LNCAP (cell line): Measurements from ENCODE around the gene CDH5.

ENCODE experiments used
- TF ChIP-seq, protein P1 (sequence below): fragments of 450-650 bp; IDR thresholded peaks from 2 replicates; pipeline ENCODE4 v1.5.1; 2017; ENCODE audit warnings: mild to moderate bottlenecking

The CDH5 gene

DNA sequence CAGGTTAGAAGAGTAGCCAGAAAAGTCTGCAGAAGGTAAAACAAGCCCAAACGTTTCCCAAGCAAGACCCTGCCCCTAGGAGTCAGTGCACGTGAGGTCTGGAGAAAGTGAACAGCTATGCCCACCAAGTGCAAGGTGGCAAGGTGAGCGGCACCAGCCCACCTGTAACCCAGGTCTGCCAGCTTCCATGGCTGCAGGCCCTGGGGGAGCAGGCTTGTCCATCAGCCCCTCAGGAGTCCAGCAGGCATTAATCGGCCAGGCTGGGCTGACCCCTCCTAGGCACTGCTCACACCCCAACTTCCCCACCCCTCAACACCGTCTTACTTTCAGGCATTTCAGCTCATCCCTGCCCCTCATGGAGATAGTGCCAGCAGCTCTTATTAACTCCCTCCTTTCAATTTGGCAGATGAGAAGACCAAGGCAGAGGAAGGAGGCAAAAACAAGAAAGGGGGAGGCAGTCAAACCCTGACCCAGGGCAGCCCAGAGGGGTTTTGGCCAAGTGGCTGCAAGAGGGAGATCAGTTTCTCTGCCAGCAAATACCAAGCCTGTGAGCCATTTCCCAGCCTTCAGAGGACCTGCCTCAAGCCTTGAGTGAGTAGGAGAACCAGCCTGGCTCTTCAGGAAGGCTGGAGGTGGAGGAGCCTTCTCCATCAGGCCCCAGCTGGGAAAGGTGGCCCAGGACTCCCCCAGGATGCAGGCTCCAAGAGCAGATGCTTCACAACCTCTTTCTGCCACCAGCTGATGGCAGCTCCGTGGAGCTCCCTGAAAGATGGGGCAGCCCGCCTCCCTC lies 75.3 kb downstream of the CDH5 start:
- TF ChIP-seq, protein P1, sequence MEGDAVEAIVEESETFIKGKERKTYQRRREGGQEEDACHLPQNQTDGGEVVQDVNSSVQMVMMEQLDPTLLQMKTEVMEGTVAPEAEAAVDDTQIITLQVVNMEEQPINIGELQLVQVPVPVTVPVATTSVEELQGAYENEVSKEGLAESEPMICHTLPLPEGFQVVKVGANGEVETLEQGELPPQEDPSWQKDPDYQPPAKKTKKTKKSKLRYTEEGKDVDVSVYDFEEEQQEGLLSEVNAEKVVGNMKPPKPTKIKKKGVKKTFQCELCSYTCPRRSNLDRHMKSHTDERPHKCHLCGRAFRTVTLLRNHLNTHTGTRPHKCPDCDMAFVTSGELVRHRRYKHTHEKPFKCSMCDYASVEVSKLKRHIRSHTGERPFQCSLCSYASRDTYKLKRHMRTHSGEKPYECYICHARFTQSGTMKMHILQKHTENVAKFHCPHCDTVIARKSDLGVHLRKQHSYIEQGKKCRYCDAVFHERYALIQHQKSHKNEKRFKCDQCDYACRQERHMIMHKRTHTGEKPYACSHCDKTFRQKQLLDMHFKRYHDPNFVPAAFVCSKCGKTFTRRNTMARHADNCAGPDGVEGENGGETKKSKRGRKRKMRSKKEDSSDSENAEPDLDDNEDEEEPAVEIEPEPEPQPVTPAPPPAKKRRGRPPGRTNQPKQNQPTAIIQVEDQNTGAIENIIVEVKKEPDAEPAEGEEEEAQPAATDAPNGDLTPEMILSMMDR, result no peak

DNA sequence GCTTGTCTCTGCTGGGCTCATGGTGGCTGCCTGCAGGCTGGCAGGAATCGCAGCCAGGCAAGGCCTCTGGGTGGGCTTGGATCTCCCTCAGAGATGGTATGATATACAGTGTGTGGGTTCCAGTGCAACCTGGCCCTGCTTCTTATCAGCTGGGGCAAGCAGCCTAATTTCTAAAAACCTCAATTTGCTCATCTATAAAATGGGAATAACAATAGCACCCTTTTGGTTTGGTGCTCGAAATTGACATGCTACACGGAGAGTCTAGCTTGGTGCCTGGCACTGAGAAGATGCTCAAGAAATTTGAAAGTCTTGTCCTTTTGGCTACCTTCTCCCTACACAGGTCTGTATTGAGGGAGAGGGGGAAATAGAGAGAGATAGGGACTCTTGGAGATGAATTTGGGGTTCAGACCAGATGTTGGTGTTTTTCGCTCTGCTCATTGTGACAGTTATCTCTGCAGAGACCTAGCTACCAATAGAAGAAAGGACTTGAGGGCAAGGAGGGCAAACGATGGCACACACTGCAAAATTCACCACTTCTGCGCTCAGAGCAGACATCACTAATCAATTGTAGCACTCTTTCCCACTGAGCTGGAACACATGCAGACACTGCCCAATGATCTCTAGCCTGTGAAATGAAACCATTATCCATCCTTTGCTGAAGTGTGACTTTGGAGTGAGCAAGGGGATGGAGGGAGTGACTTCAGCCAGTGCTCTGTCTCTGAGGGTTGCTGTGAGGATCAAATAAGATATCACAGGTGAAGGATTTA lies 76.2 kb downstream of the CDH5 start:
- TF ChIP-seq, protein P1, result no peak

DNA sequence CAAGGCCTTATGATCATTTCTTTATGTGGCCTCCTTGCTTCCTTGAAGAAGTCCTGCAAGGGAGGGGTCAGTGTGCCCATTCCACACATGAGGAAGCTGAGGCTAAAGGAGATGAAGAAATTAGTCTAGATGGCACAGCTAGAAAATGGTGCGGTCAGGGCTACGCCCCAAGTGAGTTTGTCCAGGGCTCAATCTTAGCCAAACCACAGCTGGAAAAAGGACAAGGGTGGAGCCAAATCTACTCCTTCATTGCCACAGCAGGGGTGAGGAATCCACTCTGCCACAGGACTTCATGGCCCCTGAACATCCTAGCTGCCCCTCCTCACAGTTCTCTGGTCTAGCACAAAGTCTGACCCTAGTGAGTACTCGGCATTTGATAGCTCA lies 76.8 kb downstream of the CDH5 start:
- TF ChIP-seq, protein P1, result no peak

DNA sequence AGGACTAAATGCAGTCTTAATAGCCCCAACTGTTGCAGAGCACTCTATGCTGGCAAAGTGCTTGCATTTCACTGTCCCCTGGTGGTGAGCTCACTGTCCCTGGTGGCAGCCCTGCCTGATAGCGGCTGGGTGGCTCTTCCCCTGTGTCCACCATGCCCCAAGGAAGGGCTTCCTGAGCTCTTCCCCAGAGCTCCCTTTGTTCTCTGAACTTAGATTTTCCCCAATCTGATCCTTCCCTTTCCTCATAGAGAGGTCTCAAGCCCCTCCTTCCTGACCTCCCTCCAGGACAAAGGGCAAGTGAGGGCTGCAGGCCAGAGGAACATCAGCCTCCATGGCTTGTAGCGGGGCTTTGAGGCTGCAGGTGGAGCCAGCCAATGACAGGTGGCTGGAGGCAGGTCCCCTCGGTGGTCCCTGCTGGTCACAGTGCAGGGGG lies 77.6 kb downstream of the CDH5 start:
- TF ChIP-seq, protein P1, result no peak

DNA sequence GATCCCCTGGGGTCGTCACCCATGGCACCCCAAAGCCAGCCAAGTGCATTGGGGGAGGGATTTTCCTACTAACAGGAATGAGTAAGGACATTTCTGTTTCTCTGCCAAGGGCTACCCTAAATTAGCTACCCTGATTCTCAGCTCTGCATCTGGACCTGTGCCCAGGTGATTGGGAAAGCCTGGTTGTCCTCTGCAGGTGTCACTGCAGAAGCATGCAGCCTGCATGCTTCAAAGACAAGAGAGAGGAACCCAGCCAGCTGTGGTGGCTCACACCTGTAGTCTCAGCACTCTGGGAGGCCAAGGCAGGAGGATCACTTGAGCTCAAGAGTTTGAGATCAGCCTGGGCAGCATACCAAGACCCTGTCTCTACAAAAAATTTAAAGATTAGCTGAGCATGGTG lies 80.2 kb downstream of the CDH5 start:
- TF ChIP-seq, protein P1, result no peak

DNA sequence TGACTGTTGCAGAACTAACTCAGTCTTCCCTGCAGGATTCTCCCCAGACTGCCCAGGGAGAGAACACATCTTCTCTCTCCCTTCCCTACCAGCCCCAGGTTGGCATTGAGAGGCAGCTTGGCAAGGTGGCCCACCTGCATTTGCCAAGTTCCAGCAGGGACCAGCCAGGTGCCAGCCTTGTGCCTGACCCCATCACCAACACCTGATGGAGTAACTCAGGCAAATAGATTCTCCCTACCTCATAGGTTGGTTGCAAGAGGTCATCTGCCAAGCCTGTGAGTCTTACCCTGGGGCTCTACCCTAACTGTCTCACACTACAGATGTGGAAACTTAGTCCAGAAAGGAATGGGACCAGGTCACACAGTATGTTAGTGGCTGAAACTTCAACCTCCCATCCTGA lies 81.0 kb downstream of the CDH5 start:
- TF ChIP-seq, protein P1, result no peak

DNA sequence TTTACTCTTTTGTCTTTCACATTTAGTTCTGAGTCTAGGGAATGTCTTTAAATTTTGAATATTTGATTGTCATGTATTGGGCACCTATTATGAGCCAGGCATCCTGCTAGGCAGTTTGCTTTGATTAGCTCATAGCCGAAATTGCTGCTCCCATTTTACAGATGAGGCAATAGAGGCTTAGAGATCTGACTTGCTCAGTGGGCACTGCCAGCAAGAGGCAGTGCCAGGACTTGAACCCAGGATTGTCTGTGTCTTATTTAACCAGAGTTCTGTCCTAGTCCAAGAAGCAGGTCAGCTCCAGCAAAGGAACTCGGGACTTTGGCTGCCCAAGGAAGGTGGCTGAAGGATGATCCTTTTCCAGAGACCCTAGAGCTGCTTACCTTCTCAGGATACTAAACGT lies 85.1 kb downstream of the CDH5 start:
- TF ChIP-seq, protein P1, result no peak
